Smooth muscle cell (in vitro differentiated cells): ENCODE measurements around the gene UBE2Q2. TPM values are rescaled to one million over a fixed set of nuclear protein-coding genes. Genes with fewer than 3 reads are reported as not detected.

Experiments
- DNase-seq: peaks from one replicate; lab custom pipeline; 2025; ENCODE audit not compliant: unreplicated experiment; lab: John Stamatoyannopoulos, UW
- H2AFZ ChIP-seq: fragments of 200-600 bp; sonication (generic); 2 replicates; pipeline ENCODE4 v1.6.0; 2016; ENCODE audit warnings: antibody characterized with exemption, low read depth, mild to moderate bottlenecking
- H3F3A ChIP-seq: fragments of 200-600 bp; sonication (generic); 2 replicates; pipeline ENCODE4 v1.6.0; 2017; ENCODE audit warnings: antibody characterized with exemption, low read depth
- H3K27ac ChIP-seq: fragments of 200-600 bp; sonication (generic); 2 replicates; pipeline ENCODE4 v1.5.1; 2016; ENCODE audit warnings: low read depth, mild to moderate bottlenecking
- H3K27me3 ChIP-seq: fragments of 200-600 bp; sonication (generic); 2 replicates; pipeline ENCODE4 v1.6.1; 2016; ENCODE audit warnings: low read depth, mild to moderate bottlenecking
- H3K36me3 ChIP-seq: fragments of 200-600 bp; sonication (generic); 2 replicates; pipeline ENCODE4 v1.5.1; 2016; ENCODE audit warnings: low read depth
- H3K4me1 ChIP-seq: fragments of 200-600 bp; sonication (generic); 2 replicates; pipeline ENCODE4 v1.5.1; 2016; ENCODE audit warnings: low read depth
- H3K4me2 ChIP-seq: fragments of 200-600 bp; sonication (generic); 2 replicates; pipeline ENCODE4 v1.6.0; 2016; ENCODE audit warnings: mild to moderate bottlenecking
- H3K4me3 ChIP-seq: fragments of 200-600 bp; sonication (generic); 2 replicates; pipeline ENCODE4 v1.5.1; 2016; ENCODE audit warnings: mild to moderate bottlenecking
- H3K79me2 ChIP-seq: fragments of 200-600 bp; sonication (generic); 2 replicates; pipeline ENCODE4 v1.6.0; 2016; ENCODE audit warnings: low read depth, mild to moderate bottlenecking
- H3K9ac ChIP-seq: fragments of 200-600 bp; sonication (generic); 2 replicates; pipeline ENCODE4 v1.6.0; 2016; ENCODE audit warnings: low read depth
- H3K9me3 ChIP-seq: fragments of 200-600 bp; sonication (generic); replicated peaks from 2 replicates; pipeline ENCODE4 v1.5.1; 2016; ENCODE audit warnings: low read depth
- H4K20me1 ChIP-seq: fragments of 200-600 bp; sonication (generic); 2 replicates; pipeline ENCODE4 v1.6.0; 2016; ENCODE audit warnings: low read depth
- CTCF ChIP-seq: fragments of 200-600 bp; sonication (generic); IDR thresholded peaks from 2 replicates; pipeline ENCODE4 v1.5.1; 2017; ENCODE audit warnings: borderline replicate concordance, mild to moderate bottlenecking, antibody characterized with exemption; ENCODE audit not compliant: insufficient read depth, poor library complexity, severe bottlenecking
- WGBS: methylation state at CpG from one replicate; pipeline ENCODE4 v1.1.7; 2016; ENCODE audit warnings: low lambda C conversion rate; 5-methylcytosine and 5-hydroxymethylcytosine counted together
- polyA plus RNA-seq: library from polyadenylated mRNA; unstranded; fragments of >200 nt; fragmentation: Nextera tagmentation; extraction: Ambion mirVana; gene quantifications from 2 replicates; pipeline ENCODE4 v1.2.1, GENCODE V29; 2016
- small RNA-seq: library from RNA; depleted of rRNA; stranded (forward); fragments of <200 nt; gene quantifications from one replicate; pipeline ENCODE3, GENCODE V24; 2014
- total RNA-seq: library from RNA; depleted of rRNA; stranded (reverse); fragments of >200 nt; gene quantifications from 2 replicates; pipeline ENCODE4 v1.2.3, GENCODE V29; 2014

The UBE2Q2 gene
- total and polyA plus RNA-seq, 2 experiments from 2014 or later, result 32.6 to 44.7 TPM

GRCh38 chr15:75945953-75946352, 102.7 kb downstream of the UBE2Q2 start:
- Histone ChIP-seq H3K9me3 (no peaks in the 10 kb centered on the region), H4K20me1 (no peaks in the 10 kb centered on the region), H3K27ac (peak overlapping the region; percentile 53), H3K27me3 (no peaks in the 10 kb centered on the region), H3K4me3 (no peak overlapping the region), H3K36me3 (no peaks in the 10 kb centered on the region), H3K9ac (no peak overlapping the region), H2AFZ (no peak overlapping the region), H3K4me1 (no peaks in the 10 kb centered on the region), H3F3A (no peaks in the 10 kb centered on the region), H3K79me2 (no peaks in the 10 kb centered on the region), H3K4me2 (peak overlapping the region; percentile 52)
- TF ChIP-seq CTCF, result no peak
- WGBS, result 35% methylated on average over 4 of the region's 4 CpGs
- DNase-seq, result no peak

- H3K9ac ChIP-seq, result no peak overlapping the region
- no peak overlapping the region for H3K4me3 ChIP-seq
- no peaks in the 10 kb centered on the region for H3K9me3 ChIP-seq
- H3K27ac ChIP-seq, result peak overlapping the region; percentile 53
- no peak overlapping the region for H2AFZ ChIP-seq
- TF ChIP-seq CTCF, result no peak
- H3K4me2 ChIP-seq, result no peak overlapping the region
- no peaks in the 10 kb centered on the region for H3K36me3 ChIP-seq
- no peaks in the 10 kb centered on the region for H3K79me2 ChIP-seq
- H4K20me1 ChIP-seq, result no peaks in the 10 kb centered on the region
- no peaks in the 10 kb centered on the region for H3K27me3 ChIP-seq
- no peak for DNase-seq
- H3F3A ChIP-seq, result no peaks in the 10 kb centered on the region
- no peaks in the 10 kb centered on the region for H3K4me1 ChIP-seq
- 6% methylated on average over 1 of the region's 1 CpG for WGBS
These were observed 103.8 kb downstream of the UBE2Q2 start for GRCh38 chr15:75947092-75947491.

- Histone ChIP-seq H3K9ac (no peak overlapping the region), H3K4me3 (no peak overlapping the region), H3K36me3 (no peaks in the 10 kb centered on the region), H4K20me1 (no peaks in the 10 kb centered on the region), H3K9me3 (no peaks in the 10 kb centered on the region), H3K4me2 (no peak overlapping the region), H3F3A (no peaks in the 10 kb centered on the region), H2AFZ (no peak overlapping the region), H3K79me2 (no peaks in the 10 kb centered on the region), H3K4me1 (no peaks in the 10 kb centered on the region), H3K27me3 (peaks cover 6% of the 10 kb centered on the region), H3K27ac (no peak overlapping the region)
- DNase-seq, result no peak
- WGBS, result 85% methylated on average over 8 of the region's 8 CpGs
- TF ChIP-seq CTCF, result no peak
These were observed 105.6 kb downstream of the UBE2Q2 start for GRCh38 chr15:75948761-75949296.

Small RNA genes lying within 50 kb of the gene (small RNA-seq; reads per million reads assigned to genes)
- not detected for gene RN7SL510P

Other genes with a start within 250 kb of the UBE2Q2 start
- gene SNUPN, start 217.7 kb upstream of the UBE2Q2 start, total RNA-seq, result 15.2 and 20.7 TPM in 2 replicates
- 24.0 and 26.7 TPM in 2 replicates for gene SNUPN, start 217.7 kb upstream of the UBE2Q2 start, polyA plus RNA-seq
- gene IMP3, start 203.2 kb upstream of the UBE2Q2 start, total RNA-seq, result 54.1 and 55.6 TPM in 2 replicates
- gene IMP3, start 203.2 kb upstream of the UBE2Q2 start, polyA plus RNA-seq, result 56.7 and 57.5 TPM in 2 replicates
- 9.7 and 13.6 TPM in 2 replicates for gene SNX33, start 195.5 kb upstream of the UBE2Q2 start, total RNA-seq
- gene SNX33, start 195.5 kb upstream of the UBE2Q2 start, polyA plus RNA-seq, result 14.2 and 19.2 TPM in 2 replicates
- 31.1 and 35.3 TPM in 2 replicates for gene CSPG4, start 130.6 kb upstream of the UBE2Q2 start, total RNA-seq
- 46.6 and 54.9 TPM in 2 replicates for gene CSPG4, start 130.6 kb upstream of the UBE2Q2 start, polyA plus RNA-seq
- 51.5 and 55.9 TPM in 2 replicates for gene FBXO22, start 60.4 kb downstream of the UBE2Q2 start, total RNA-seq
- 60.1 and 70.4 TPM in 2 replicates for gene FBXO22, start 60.4 kb downstream of the UBE2Q2 start, polyA plus RNA-seq
- 0.13 TPM in 1 of 2 replicates, not detected in the other for gene NRG4, start 169.0 kb downstream of the UBE2Q2 start, total RNA-seq
- 0.30 and 0.37 TPM in 2 replicates for gene NRG4, start 169.0 kb downstream of the UBE2Q2 start, polyA plus RNA-seq
- gene TMEM266, start 216.5 kb downstream of the UBE2Q2 start, total RNA-seq, result 0.27 and 0.45 TPM in 2 replicates
- gene TMEM266, start 216.5 kb downstream of the UBE2Q2 start, polyA plus RNA-seq, result 0.12 TPM in 1 of 2 replicates, not detected in the other